ENCODE results near the gene PRDX2.
A peak's percentile ranks its signal among the peaks of the same experiment; 100 is the strongest.

PRDX2 gene

DNA sequence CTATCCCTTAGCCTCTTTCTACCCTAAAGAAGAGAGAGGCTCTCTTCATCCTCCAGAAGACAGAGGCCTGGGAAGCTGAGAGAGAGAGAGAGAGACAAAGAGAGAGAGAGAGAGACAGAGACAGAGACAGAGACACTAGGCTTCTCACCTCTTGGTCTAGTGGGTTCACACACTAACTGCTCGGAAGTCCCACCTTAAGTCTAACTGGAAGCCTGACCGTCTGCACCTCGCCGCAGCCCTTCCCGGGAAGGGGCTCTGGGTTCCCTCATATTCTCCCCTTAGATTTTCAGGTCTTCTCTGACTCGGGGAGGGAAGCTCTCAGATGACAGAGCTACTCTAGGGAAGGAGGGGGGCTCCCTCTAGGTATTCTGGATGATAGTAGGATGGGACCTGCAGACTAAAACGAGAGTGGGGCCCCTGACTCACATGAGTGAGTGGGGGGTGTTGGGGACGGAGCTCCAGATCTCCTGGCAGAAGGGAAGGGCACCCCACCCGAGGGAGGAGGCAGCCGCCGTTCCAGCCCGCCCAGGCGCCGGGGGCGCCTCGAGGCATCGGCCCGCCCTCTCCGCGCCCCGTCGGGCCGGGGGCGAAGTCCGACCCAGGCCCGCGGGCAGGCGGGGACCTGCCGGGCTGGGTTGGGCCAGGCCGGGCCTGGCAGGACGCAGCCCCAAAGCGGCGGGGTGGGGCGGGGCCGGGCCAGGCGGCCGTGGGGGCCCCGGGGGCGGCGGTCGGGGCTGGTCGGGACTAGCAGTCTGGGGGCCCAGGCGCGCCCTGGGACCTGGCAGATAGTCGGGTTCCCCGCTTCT, 12.3 kb downstream of the PRDX2 start:
- peak overlapping the region; percentile 99 for H3K27ac ChIP-seq (ENCODE audit: low read depth, low read length)
- H3K9ac ChIP-seq (ENCODE audit: low read length): peak overlapping the region; percentile 87
- peaks cover 27% of the 10 kb centered on the region for H3K4me1 ChIP-seq (ENCODE audit: insufficient read depth, low read length)

DNA sequence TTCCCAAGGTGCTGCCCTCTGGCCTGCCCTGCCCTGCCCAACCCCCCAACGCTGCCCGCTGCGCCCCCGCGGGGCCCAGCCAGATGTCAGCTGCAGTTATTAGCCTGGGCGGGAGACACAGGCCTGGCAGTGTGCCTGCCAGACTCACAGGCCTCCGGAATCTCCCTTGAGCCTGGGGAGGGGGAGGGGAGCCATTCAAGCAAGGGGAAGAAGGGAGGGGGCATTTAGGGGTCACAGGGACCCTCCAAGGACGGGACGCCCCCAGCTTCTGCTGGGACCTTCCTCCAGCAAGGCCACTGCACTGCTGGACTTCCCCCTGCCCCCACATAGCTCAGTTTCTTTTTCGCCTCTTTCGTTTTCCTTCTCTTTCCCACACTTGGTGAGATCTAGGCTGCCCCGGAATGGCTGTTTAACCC, 12.9 kb downstream of the PRDX2 start:
- peaks cover 28% of the 10 kb centered on the region for H3K4me1 ChIP-seq (ENCODE audit: insufficient read depth, low read length)

More for the DNA sequence above, 12.3 kb downstream of the PRDX2 start:
- no peaks in the 10 kb centered on the region for H3K9me3 ChIP-seq (ENCODE audit: low read length)
- H3K27me3 ChIP-seq (ENCODE audit: control insufficient read depth in 1 of 2, insufficient read depth in 2 of 2, low read length in 2 of 2): no peaks in the 10 kb centered on the region
- H3K4me3 ChIP-seq (ENCODE audit: low read depth in 1 of 2, low read length in 2 of 2): peak overlapping the region; percentile 41 to 70
- no peaks in the 10 kb centered on the region for H3K36me3 ChIP-seq (ENCODE audit: insufficient read depth, low read length)

DNA sequence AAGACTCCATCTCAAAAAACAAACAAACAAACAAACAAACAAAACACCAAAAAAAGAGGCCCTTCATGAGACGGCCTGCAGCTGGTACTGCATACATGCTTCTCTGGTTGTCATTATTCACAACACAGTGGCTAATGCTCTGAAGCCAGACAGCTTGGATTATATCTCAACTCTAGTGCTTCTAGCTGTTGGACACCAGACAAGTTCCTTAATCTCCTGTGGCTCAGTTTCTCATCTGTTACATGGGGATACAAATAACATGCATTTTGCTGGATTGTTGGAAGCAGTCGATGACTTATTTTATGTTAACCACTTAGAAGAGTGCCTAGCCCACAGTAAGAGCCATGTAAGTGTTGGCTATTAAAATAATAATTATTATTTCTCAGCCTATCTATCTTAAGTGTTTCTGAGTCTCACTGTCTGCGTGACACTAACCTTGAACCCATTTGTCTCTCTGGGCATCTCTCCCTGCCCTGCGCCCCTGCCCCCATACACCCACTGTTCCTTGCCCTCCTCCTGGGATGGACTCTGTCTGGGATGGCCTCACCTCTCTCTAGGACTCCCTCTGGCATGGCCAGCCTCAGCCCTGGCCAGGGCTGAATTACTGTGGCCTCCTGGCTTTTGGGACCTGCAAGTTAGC, 13.4 kb downstream of the PRDX2 start:
- Histone ChIP-seq H3K9me3 (ENCODE audit: low read length) (no peaks in the 10 kb centered on the region), H3K27ac (ENCODE audit: low read depth, low read length) (peak overlapping the region; percentile 97), H3K36me3 (ENCODE audit: insufficient read depth, low read length) (no peaks in the 10 kb centered on the region), H3K4me3 (ENCODE audit: low read depth in 1 of 2, low read length in 2 of 2) (peak overlapping the region in 1 of 2 donors; percentile 70), H3K27me3 (ENCODE audit: control insufficient read depth in 1 of 2, insufficient read depth in 2 of 2, low read length in 2 of 2) (no peaks in the 10 kb centered on the region), H3K4me1 (ENCODE audit: insufficient read depth, low read length) (peaks cover 33% of the 10 kb centered on the region), H3K9ac (ENCODE audit: low read length) (peak overlapping the region; percentile 87)

More for the DNA sequence above, 12.9 kb downstream of the PRDX2 start:
- Histone ChIP-seq H3K27ac (ENCODE audit: low read depth, low read length) (peak overlapping the region; percentile 97), H3K9ac (ENCODE audit: low read length) (peak overlapping the region; percentile 87), H3K36me3 (ENCODE audit: insufficient read depth, low read length) (no peaks in the 10 kb centered on the region), H3K9me3 (ENCODE audit: low read length) (no peaks in the 10 kb centered on the region), H3K27me3 (ENCODE audit: control insufficient read depth in 1 of 2, insufficient read depth in 2 of 2, low read length in 2 of 2) (no peaks in the 10 kb centered on the region), H3K4me3 (ENCODE audit: low read depth in 1 of 2, low read length in 2 of 2) (peak overlapping the region in 1 of 2 donors; percentile 70)

GRCh38 chr19:12787458-12787857, 14.1 kb downstream of the PRDX2 start:
- Histone ChIP-seq H3K27me3 (ENCODE audit: control insufficient read depth in 1 of 2, insufficient read depth in 2 of 2, low read length in 2 of 2) (no peaks in the 10 kb centered on the region), H3K4me3 (ENCODE audit: low read depth in 1 of 2, low read length in 2 of 2) (no peak overlapping the region), H3K27ac (ENCODE audit: low read depth, low read length) (peak overlapping the region; percentile 97), H3K9ac (ENCODE audit: low read length) (no peak overlapping the region), H3K36me3 (ENCODE audit: insufficient read depth, low read length) (no peaks in the 10 kb centered on the region), H3K9me3 (ENCODE audit: low read length) (no peaks in the 10 kb centered on the region), H3K4me1 (ENCODE audit: insufficient read depth, low read length) (peaks cover 35% of the 10 kb centered on the region)

- Histone ChIP-seq H3K27ac (ENCODE audit: low read depth, low read length) (peak overlapping the region; percentile 97), H3K27me3 (ENCODE audit: control insufficient read depth in 1 of 2, insufficient read depth in 2 of 2, low read length in 2 of 2) (no peaks in the 10 kb centered on the region), H3K36me3 (ENCODE audit: insufficient read depth, low read length) (no peaks in the 10 kb centered on the region), H3K4me1 (ENCODE audit: insufficient read depth, low read length) (peaks cover 39% of the 10 kb centered on the region), H3K9ac (ENCODE audit: low read length) (no peak overlapping the region), H3K4me3 (ENCODE audit: low read depth in 1 of 2, low read length in 2 of 2) (no peak overlapping the region), H3K9me3 (ENCODE audit: low read length) (no peaks in the 10 kb centered on the region)
These were observed 14.6 kb downstream of the PRDX2 start for GRCh38 chr19:12786952-12787351.

DNA sequence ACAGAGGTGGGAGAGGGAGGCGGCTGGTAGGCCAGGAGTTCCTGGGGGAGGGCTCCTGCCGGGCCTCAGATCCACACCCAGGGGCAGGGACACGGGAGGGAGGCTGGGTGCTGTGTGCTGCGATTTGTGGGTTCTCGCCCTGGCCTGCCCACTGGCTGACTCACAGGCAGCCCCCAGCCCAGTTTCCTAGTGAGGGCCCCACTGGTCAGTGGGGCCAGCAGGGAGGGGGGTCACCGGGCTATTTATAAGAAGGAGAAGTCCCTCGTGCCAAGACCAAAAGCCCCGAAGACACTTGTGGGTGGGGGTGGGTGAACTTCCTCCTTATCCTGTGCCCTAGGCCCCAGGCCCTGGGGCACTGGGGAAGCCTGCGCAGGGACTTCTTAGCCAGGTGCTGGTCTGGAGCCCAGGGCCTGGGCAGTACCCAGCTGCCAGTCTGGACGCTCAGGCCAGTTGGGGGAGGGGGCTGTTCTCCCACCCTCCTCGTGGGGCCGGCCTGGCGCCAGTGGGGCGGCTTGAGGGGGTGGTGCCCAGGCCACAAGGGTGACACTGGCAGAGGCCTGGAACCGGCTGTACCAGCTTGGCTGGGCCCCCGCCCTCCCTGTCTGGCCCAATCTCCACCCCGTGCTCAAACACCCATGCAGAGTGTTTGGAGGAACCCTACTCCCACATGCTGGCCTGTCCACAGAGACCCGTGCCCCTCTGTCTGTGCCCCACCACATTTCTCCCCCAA, 15.3 kb downstream of the PRDX2 start:
- no peak overlapping the region for H3K9ac ChIP-seq (ENCODE audit: low read length)
- H3K27ac ChIP-seq (ENCODE audit: low read depth, low read length): peak overlapping the region; percentile 97
- no peaks in the 10 kb centered on the region for H3K27me3 ChIP-seq (ENCODE audit: control insufficient read depth in 1 of 2, insufficient read depth in 2 of 2, low read length in 2 of 2)
- no peaks in the 10 kb centered on the region for H3K36me3 ChIP-seq (ENCODE audit: insufficient read depth, low read length)
- H3K4me1 ChIP-seq (ENCODE audit: insufficient read depth, low read length): peaks cover 43% of the 10 kb centered on the region
- H3K4me3 ChIP-seq (ENCODE audit: low read depth in 1 of 2, low read length in 2 of 2): no peak overlapping the region
- H3K9me3 ChIP-seq (ENCODE audit: low read length): no peaks in the 10 kb centered on the region

- Histone ChIP-seq H3K27me3 (ENCODE audit: control insufficient read depth in 1 of 2, insufficient read depth in 2 of 2, low read length in 2 of 2) (no peaks in the 10 kb centered on the region), H3K36me3 (ENCODE audit: insufficient read depth, low read length) (no peaks in the 10 kb centered on the region), H3K4me1 (ENCODE audit: insufficient read depth, low read length) (peaks cover 38% of the 10 kb centered on the region), H3K4me3 (ENCODE audit: low read depth in 1 of 2, low read length in 2 of 2) (no peak overlapping the region), H3K27ac (ENCODE audit: low read depth, low read length) (peak overlapping the region; percentile 97), H3K9me3 (ENCODE audit: low read length) (no peaks in the 10 kb centered on the region), H3K9ac (ENCODE audit: low read length) (no peak overlapping the region)
These were observed 16.1 kb downstream of the PRDX2 start for GRCh38 chr19:12785431-12786031.

GRCh38 chr19:12784871-12785430, 16.6 kb downstream of the PRDX2 start:
- H3K9me3 ChIP-seq (ENCODE audit: low read length): no peaks in the 10 kb centered on the region
- H3K4me3 ChIP-seq (ENCODE audit: low read depth in 1 of 2, low read length in 2 of 2): no peak overlapping the region
- H3K9ac ChIP-seq (ENCODE audit: low read length): no peak overlapping the region
- H3K4me1 ChIP-seq (ENCODE audit: insufficient read depth, low read length): peaks cover 36% of the 10 kb centered on the region
- no peaks in the 10 kb centered on the region for H3K36me3 ChIP-seq (ENCODE audit: insufficient read depth, low read length)
- no peaks in the 10 kb centered on the region for H3K27me3 ChIP-seq (ENCODE audit: control insufficient read depth in 1 of 2, insufficient read depth in 2 of 2, low read length in 2 of 2)
- H3K27ac ChIP-seq (ENCODE audit: low read depth, low read length): peak overlapping the region; percentile 87

DNA sequence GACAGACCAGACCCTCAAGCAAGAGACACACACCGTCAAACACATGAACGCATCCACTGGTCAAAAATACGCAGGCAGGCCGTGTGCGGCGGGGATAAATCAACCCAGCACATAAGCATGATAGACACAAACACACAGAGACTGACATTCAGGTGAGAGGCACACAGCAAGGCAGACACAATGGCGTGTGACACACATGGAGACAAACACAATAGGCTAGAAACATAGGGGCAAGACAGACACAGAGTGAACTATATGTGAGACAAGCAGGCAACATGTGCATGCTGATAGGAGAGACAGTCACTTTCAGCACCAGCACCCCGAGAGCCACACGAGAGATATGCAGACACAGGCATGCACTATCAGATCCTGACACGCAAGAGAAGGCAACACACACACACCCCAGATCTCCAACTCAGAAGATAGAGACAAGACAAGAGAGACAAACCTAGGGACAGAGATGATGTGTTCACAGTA, 17.2 kb downstream of the PRDX2 start:
- H3K9ac ChIP-seq (ENCODE audit: low read length): peak overlapping the region; percentile 3
- no peaks in the 10 kb centered on the region for H3K27me3 ChIP-seq (ENCODE audit: control insufficient read depth in 1 of 2, insufficient read depth in 2 of 2, low read length in 2 of 2)
- peaks cover 38% of the 10 kb centered on the region for H3K4me1 ChIP-seq (ENCODE audit: insufficient read depth, low read length)
- no peaks in the 10 kb centered on the region for H3K9me3 ChIP-seq (ENCODE audit: low read length)
- H3K4me3 ChIP-seq (ENCODE audit: low read depth in 1 of 2, low read length in 2 of 2): no peak overlapping the region
- peak overlapping the region; percentile 87 for H3K27ac ChIP-seq (ENCODE audit: low read depth, low read length)
- H3K36me3 ChIP-seq (ENCODE audit: insufficient read depth, low read length): no peaks in the 10 kb centered on the region

DNA sequence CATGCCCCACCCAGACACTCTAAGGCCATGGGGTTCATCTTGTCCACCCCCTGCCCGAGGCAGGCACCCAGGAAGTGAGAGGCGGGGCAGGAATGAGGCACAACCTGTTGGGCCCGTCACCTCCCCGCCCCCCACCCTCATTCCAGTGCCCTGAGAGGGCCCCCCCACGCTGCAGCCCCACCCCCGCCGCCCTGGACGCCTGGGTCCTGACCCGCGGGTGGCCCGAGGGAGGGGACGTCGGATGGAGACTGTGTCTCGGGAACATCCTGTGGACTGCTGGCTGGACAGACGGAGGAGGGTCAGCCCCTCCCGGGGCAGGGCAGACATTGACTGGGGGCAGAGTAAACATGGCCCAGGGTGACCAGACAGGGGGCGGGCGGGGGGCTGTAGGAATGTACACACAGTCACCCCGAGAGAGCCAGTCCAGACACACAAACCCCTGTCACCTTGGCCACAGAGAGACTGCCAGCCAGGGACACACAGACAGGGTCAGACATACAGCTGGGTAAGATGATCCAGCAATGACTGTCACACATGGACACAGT, 17.7 kb downstream of the PRDX2 start:
- Histone ChIP-seq H3K27me3 (ENCODE audit: control insufficient read depth in 1 of 2, insufficient read depth in 2 of 2, low read length in 2 of 2) (no peaks in the 10 kb centered on the region), H3K4me3 (ENCODE audit: low read depth in 1 of 2, low read length in 2 of 2) (no peak overlapping the region), H3K27ac (ENCODE audit: low read depth, low read length) (peak overlapping the region; percentile 87), H3K4me1 (ENCODE audit: insufficient read depth, low read length) (peaks cover 38% of the 10 kb centered on the region), H3K9me3 (ENCODE audit: low read length) (no peaks in the 10 kb centered on the region), H3K36me3 (ENCODE audit: insufficient read depth, low read length) (no peaks in the 10 kb centered on the region), H3K9ac (ENCODE audit: low read length) (peak overlapping the region; percentile 27)
